MG63 (cell line): ENCODE data around the gene MS4A1. TPM values are rescaled to one million over a fixed set of nuclear protein-coding genes. Genes with fewer than 3 reads are reported as not detected.
A peak's percentile ranks its signal among the peaks of the same experiment; 100 is the strongest.
"Not testable (repeated sequence)": the region's sequence is repeated elsewhere in the genome, so short reads cannot be mapped to it uniquely, and the experiment has no call there.

ENCODE experiments used
- DNase-seq: peaks from one replicate; pipeline ENCODE4 v3.0.0-alpha.2; 2020
- H3K27me3 ChIP-seq: fragments of 250-450 bp; sonication (Bioruptor Pico); 2 replicates; pipeline ENCODE4 v1.5.1; 2020; ENCODE audit warnings: mild to moderate bottlenecking, moderate library complexity
- H3K36me3 ChIP-seq: fragments of 250-450 bp; sonication (Bioruptor Pico); 2 replicates; pipeline ENCODE4 v1.5.1; 2020; ENCODE audit warnings: mild to moderate bottlenecking, moderate library complexity
- H3K4me3 ChIP-seq: fragments of 250-450 bp; sonication (Bioruptor Pico); 2 replicates; pipeline ENCODE4 v1.5.1; 2020; ENCODE audit warnings: mild to moderate bottlenecking, moderate library complexity
- H3K9me3 ChIP-seq: fragments of 250-450 bp; sonication (Bioruptor Pico); 2 replicates; pipeline ENCODE4 v1.5.1; 2020; ENCODE audit warnings: mild to moderate bottlenecking, moderate library complexity
- total RNA-seq: library from RNA; depleted of rRNA; stranded (reverse); fragments of >200 nt; shearing (Covaris generic); gene quantifications from 2 replicates; pipeline ENCODE4 v1.2.3, GENCODE V29; 2014; ENCODE audit warnings: low replicate concordance; rRNA removed

MS4A1 gene
- not detected in 2 replicates for total RNA-seq

- no peak for DNase-seq
- Histone ChIP-seq H3K4me3 (no peak within 1 kb of the TSS), H3K9me3 (no peaks in the 10 kb centered on the region), H3K36me3 (no peaks in the 10 kb centered on the region), H3K27me3 (no peaks in the 10 kb centered on the region)
Measured at GRCh38 chr11:60455531-60456042, at the start of gene MS4A1. Gene MS4A1, plus strand, starts transcription at chr11:60455847. Its CDS starts 6,528 bp downstream, at chr11:60462375.

GRCh38 chr11:60420015-60420414 lies 35.6 kb upstream of the MS4A1 start:
- Histone ChIP-seq H3K27me3 (no peaks in the 10 kb centered on the region), H3K4me3 (no peak overlapping the region), H3K9me3 (no peaks in the 10 kb centered on the region), H3K36me3 (no peaks in the 10 kb centered on the region)
- DNase-seq, result no peak

- DNase-seq, result no peak
- Histone ChIP-seq H3K36me3 (no peaks in the 10 kb centered on the region), H3K27me3 (no peaks in the 10 kb centered on the region), H3K9me3 (no peaks in the 10 kb centered on the region), H3K4me3 (no peak overlapping the region)
Measured at GRCh38 chr11:60422609-60423008, 33.0 kb upstream of the MS4A1 start.

DNA sequence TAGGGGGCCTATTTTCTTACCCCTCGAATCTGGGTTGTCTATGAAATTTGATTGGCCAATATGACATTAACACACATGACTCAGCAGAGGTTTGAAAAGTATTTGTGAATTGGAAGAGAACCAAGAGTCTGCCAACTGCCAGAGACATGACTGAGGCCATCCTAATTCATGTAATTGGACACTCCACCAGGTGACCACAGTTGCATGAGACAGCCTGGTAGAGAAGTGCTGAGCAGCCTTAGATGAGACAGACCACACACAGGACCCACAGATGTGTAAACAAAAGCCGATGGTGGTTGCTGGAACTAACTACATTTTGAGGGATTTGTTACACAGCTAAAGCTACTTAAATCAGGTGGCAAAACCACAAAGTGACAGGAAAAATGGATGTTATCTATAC lies 27.1 kb upstream of the MS4A1 start:
- Histone ChIP-seq H3K4me3 (no peak overlapping the region), H3K27me3 (no peaks in the 10 kb centered on the region), H3K36me3 (no peaks in the 10 kb centered on the region), H3K9me3 (no peaks in the 10 kb centered on the region)
- DNase-seq, result peak; percentile 13

DNA sequence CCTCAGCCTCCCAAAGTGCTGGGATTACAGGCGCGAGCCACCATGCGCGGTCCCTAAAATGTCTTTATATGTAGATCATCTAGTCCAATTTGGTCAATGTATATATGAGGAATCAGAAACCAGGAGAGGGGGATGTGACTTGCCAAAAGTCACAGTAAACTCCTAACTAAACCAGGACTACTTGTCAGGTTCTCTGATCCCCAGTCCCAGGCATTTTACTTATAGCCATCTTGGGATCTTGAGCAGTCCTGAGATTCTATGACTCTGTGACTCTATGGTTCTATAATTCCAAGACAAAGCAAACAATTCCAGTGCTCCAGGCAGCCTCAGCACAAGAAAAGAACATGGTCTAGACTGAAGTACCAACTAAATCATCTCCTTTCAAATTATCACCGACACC lies 26.4 kb upstream of the MS4A1 start, which contains the start of gene MS4A5:
TSS of gene MS4A5 (plus strand) at position 301 of the 400 bp plus-strand sequence. CDS start 103 bp downstream, outside the sequence.
- no peaks in the 10 kb centered on the region for H3K36me3 ChIP-seq
- no peaks in the 10 kb centered on the region for H3K9me3 ChIP-seq
- DNase-seq, result no peak
- H3K27me3 ChIP-seq, result no peaks in the 10 kb centered on the region
- H3K4me3 ChIP-seq, result no peak within 1 kb of the TSS

GRCh38 chr11:60431251-60431650 lies 24.4 kb upstream of the MS4A1 start:
- H3K4me3 ChIP-seq, result no peak overlapping the region
- no peak for DNase-seq

DNA sequence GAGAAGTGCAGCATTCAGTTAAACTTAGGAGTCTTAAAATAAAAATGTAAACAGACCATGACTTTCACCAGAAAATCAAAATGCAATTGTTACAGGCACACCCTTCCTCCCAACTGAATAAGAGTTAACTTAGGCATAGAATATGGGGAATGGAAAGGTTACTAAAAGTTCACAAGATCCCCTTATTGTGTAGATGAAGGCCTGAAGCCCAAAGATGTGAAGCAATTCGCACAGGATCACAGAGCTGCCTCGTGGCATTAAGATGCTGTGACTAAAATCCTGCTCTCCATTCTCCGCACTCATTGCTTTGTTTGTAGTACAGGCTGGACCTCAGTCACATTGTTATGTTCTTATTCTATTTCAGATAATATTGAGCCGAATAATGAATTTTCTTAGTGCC lies 22.2 kb upstream of the MS4A1 start:
- Histone ChIP-seq H3K9me3 (no peaks in the 10 kb centered on the region), H3K36me3 (no peaks in the 10 kb centered on the region), H3K4me3 (no peak overlapping the region), H3K27me3 (no peaks in the 10 kb centered on the region)
- DNase-seq, result no peak

More at GRCh38 chr11:60431251-60431650, 24.4 kb upstream of the MS4A1 start:
- no peaks in the 10 kb centered on the region for H3K27me3 ChIP-seq
- no peaks in the 10 kb centered on the region for H3K9me3 ChIP-seq
- no peaks in the 10 kb centered on the region for H3K36me3 ChIP-seq

GRCh38 chr11:60447070-60447469 lies 8.6 kb upstream of the MS4A1 start:
- Histone ChIP-seq H3K9me3 (no peaks in the 10 kb centered on the region), H3K4me3 (no peak overlapping the region; the same call in 1 of the 2 replicates), H3K27me3 (no peaks in the 10 kb centered on the region), H3K36me3 (no peaks in the 10 kb centered on the region)
- no peak for DNase-seq

GRCh38 chr11:60447846-60448245 lies 7.8 kb upstream of the MS4A1 start:
- no peak for DNase-seq
- Histone ChIP-seq H3K9me3 (no peaks in the 10 kb centered on the region), H3K27me3 (no peaks in the 10 kb centered on the region)

DNA sequence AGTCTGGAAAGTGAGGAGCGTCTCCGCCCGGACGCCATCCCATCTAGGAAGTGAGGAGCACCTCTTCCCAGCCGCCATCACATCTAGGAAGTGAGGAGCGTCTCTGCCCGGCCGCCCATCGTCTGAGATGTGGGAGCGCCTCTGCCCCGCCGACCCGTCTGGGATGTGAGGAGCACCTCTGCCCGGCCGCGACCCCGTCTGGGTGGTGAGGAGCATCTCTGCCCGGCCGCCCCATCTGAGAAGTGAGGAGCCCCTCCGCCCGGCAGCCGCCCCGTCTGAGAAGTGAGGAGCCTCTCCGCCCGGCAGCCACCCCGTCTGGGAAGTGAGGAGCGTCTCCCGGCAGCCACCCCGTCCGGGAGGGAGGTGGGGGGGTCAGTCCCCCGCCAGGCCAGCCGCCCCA lies 4.5 kb upstream of the MS4A1 start:
- H3K27me3 ChIP-seq, DNase-seq, H3K36me3 ChIP-seq, H3K4me3 ChIP-seq, H3K9me3 ChIP-seq: not testable (repeated sequence)

More at GRCh38 chr11:60447846-60448245, 7.8 kb upstream of the MS4A1 start:
- Histone ChIP-seq H3K36me3 (no peaks in the 10 kb centered on the region), H3K4me3 (no peak overlapping the region)

- no peak for DNase-seq
- H3K27me3 ChIP-seq, result no peaks in the 10 kb centered on the region
- no peak overlapping the region for H3K4me3 ChIP-seq
- H3K36me3 ChIP-seq, result no peaks in the 10 kb centered on the region
- H3K9me3 ChIP-seq, result no peaks in the 10 kb centered on the region
Measured at GRCh38 chr11:60454212-60454611, 1.4 kb upstream of the MS4A1 start.

GRCh38 chr11:60457576-60457975 lies 1.9 kb downstream of the MS4A1 start:
- Histone ChIP-seq H3K4me3 (no peak overlapping the region), H3K36me3 (no peaks in the 10 kb centered on the region), H3K27me3 (no peaks in the 10 kb centered on the region), H3K9me3 (no peaks in the 10 kb centered on the region)
- no peak for DNase-seq

GRCh38 chr11:60459345-60459744 lies 3.7 kb downstream of the MS4A1 start:
- Histone ChIP-seq H3K9me3 (no peaks in the 10 kb centered on the region), H3K4me3 (no peak overlapping the region), H3K36me3 (no peaks in the 10 kb centered on the region), H3K27me3 (no peaks in the 10 kb centered on the region)
- DNase-seq, result no peak

- Histone ChIP-seq H3K9me3 (no peaks in the 10 kb centered on the region), H3K4me3 (no peak overlapping the region), H3K36me3 (no peaks in the 10 kb centered on the region), H3K27me3 (no peaks in the 10 kb centered on the region)
- no peak for DNase-seq
Measured at GRCh38 chr11:60468829-60469228, 13.2 kb downstream of the MS4A1 start.

DNA sequence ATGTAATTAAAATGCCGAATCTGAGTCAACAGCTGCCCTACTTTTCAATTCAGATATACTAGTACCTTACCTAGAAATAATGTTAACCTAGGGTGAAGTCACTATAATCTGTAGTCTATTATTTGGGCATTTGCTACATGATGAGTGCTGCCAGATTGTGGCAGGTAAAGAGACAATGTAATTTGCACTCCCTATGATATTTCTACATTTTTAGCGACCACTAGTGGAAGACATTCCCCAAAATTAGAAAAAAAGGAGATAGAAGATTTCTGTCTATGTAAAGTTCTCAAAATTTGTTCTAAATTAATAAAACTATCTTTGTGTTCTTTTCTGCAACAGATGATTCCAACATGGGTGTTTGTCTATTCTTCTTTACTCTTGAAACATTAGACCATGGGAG lies 14.1 kb downstream of the MS4A1 start:
- H3K36me3 ChIP-seq, result no peaks in the 10 kb centered on the region
- DNase-seq, result no peak
- H3K27me3 ChIP-seq, result no peaks in the 10 kb centered on the region
- H3K4me3 ChIP-seq, result no peak overlapping the region
- H3K9me3 ChIP-seq, result no peaks in the 10 kb centered on the region

- Histone ChIP-seq H3K27me3 (no peaks in the 10 kb centered on the region), H3K4me3 (no peak overlapping the region), H3K36me3 (no peaks in the 10 kb centered on the region), H3K9me3 (no peaks in the 10 kb centered on the region)
- DNase-seq, result no peak
Measured at GRCh38 chr11:60477035-60477445, 21.4 kb downstream of the MS4A1 start.

GRCh38 chr11:60482361-60482760 lies 26.7 kb downstream of the MS4A1 start:
- Histone ChIP-seq H3K4me3 (no peak overlapping the region), H3K9me3 (no peaks in the 10 kb centered on the region), H3K36me3 (no peaks in the 10 kb centered on the region), H3K27me3 (no peaks in the 10 kb centered on the region)
- DNase-seq, result no peak

- H3K9me3 ChIP-seq, result no peaks in the 10 kb centered on the region
- no peaks in the 10 kb centered on the region for H3K27me3 ChIP-seq
- no peak overlapping the region for H3K4me3 ChIP-seq
- no peak for DNase-seq
- no peaks in the 10 kb centered on the region for H3K36me3 ChIP-seq
Measured at GRCh38 chr11:60485987-60486386, 30.3 kb downstream of the MS4A1 start.
